ACC112 (cell line): ENCODE data around the gene LRRC8A.
"Not testable (repeated sequence)": the region's sequence is repeated elsewhere in the genome, so short reads cannot be mapped to it uniquely, and the experiment has no call there.

Experiments used
- H2AFZ ChIP-seq: fragments of 200-600 bp; sonication (generic); one replicate; pipeline ENCODE4 v1.6.0; 2017; ENCODE audit warnings: antibody characterized with exemption, low read length; ENCODE audit not compliant: unreplicated experiment
- H3K27ac ChIP-seq: fragments of 200-600 bp; sonication (generic); 2 replicates; pipeline ENCODE4 v1.5.1; 2014; ENCODE audit warnings: low read depth, mild to moderate bottlenecking, antibody characterized with exemption, low read length, moderate library complexity
- H3K27me3 ChIP-seq: fragments of 200-600 bp; sonication (generic); 2 replicates; pipeline ENCODE4 v1.6.1; 2014; ENCODE audit warnings: mild to moderate bottlenecking, antibody characterized with exemption, low read length, moderate library complexity, mixed read lengths; ENCODE audit not compliant: insufficient read depth
- H3K36me3 ChIP-seq: fragments of 200-600 bp; sonication (generic); 2 replicates; pipeline ENCODE4 v1.6.1; 2016; ENCODE audit warnings: mild to moderate bottlenecking, antibody characterized with exemption, low read length, moderate library complexity, mixed read lengths; ENCODE audit not compliant: insufficient read depth
- H3K4me1 ChIP-seq: fragments of 200-600 bp; sonication (generic); one replicate; pipeline ENCODE4 v1.6.1; 2016; ENCODE audit warnings: low read length, mixed read lengths; ENCODE audit not compliant: insufficient read depth, unreplicated experiment, control insufficient read depth
- H3K4me3 ChIP-seq: fragments of 200-600 bp; sonication (generic); 2 replicates; pipeline ENCODE4 v1.5.1; 2014; ENCODE audit warnings: mild to moderate bottlenecking, low read depth, low read length
- H3K79me2 ChIP-seq: fragments of 200-600 bp; sonication (generic); one replicate; pipeline ENCODE4 v1.6.0; 2016; ENCODE audit warnings: low read length; ENCODE audit not compliant: control insufficient read depth, unreplicated experiment, insufficient read depth

The LRRC8A gene

DNA sequence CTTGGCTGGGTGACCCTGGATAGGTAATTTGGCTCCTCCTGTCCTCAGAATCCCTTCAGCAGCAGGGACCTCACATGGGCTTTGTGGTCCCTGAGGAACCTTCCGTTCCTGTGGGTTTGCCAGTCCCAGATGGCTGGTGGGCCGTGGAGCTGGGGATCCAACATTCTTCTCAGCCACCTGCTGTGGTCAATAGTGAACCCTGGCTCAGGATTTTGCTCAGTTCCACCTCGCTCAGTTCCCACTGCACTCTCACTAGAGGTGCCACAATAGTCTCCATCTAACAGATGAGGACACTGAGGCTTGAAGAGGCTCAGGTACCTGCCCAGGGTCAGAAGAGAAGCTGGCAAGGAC lies 35.3 kb upstream of the LRRC8A start:
- Histone ChIP-seq H3K4me3 (no peak overlapping the region), H3K79me2 (no peaks in the 10 kb centered on the region), H2AFZ (no peak overlapping the region), H3K36me3 (no peaks in the 10 kb centered on the region), H3K27me3 (no peaks in the 10 kb centered on the region), H3K4me1 (no peaks in the 10 kb centered on the region), H3K27ac (no peak overlapping the region)

DNA sequence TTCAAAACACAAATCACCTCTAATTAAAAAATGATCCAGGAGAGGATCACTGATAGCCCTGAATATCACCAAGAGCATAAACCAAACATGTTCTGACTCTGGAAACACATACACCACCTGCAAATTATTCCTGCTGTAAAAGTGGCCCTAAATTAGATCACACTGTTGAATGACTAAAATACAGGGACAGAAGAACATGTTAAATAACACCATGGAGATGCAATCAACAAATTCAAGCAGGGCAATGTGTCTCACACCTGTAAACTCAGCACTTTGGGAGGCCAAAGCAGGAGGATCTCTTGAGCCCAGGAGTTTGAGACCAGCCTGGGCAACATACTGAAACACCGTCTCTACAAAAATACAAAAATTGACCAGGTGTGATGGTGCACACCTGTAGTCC lies 34.1 kb upstream of the LRRC8A start:
- Histone ChIP-seq H3K27me3 (no peaks in the 10 kb centered on the region), H3K4me3 (no peak overlapping the region)

DNA sequence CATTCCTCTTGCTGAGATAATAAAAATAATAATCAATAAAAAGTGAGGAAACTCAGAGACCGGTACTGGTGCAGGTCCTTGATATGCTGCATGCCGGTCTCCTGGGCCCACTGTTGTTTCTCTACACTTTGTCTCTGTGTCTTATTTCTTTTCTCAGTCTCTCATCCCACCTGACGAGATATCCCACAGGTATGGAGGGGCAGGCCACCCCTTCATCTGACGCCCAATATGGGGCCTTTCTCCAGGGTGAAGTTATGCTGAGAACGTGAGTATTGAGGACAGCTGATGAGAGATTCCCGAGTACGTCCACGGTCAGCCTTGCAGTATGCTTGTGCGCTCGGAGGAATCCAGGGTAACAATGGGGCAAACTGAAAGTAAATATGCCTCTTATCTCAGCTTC lies 30.9 kb upstream of the LRRC8A start:
- not testable (repeated sequence) for H3K4me3 ChIP-seq, H2AFZ ChIP-seq, H3K79me2 ChIP-seq, H3K27me3 ChIP-seq, H3K4me1 ChIP-seq, H3K27ac ChIP-seq, H3K36me3 ChIP-seq

More for the DNA sequence above, 34.1 kb upstream of the LRRC8A start:
- H3K27ac ChIP-seq, result no peak overlapping the region
- no peak overlapping the region for H2AFZ ChIP-seq
- H3K4me1 ChIP-seq, result no peaks in the 10 kb centered on the region
- no peaks in the 10 kb centered on the region for H3K79me2 ChIP-seq
- no peaks in the 10 kb centered on the region for H3K36me3 ChIP-seq

- H3K4me1 ChIP-seq, H3K4me3 ChIP-seq, H2AFZ ChIP-seq, H3K27me3 ChIP-seq, H3K27ac ChIP-seq, H3K36me3 ChIP-seq, H3K79me2 ChIP-seq: not testable (repeated sequence)
Observed at GRCh38 chr9:128851779-128852600, 29.9 kb upstream of the LRRC8A start.

DNA sequence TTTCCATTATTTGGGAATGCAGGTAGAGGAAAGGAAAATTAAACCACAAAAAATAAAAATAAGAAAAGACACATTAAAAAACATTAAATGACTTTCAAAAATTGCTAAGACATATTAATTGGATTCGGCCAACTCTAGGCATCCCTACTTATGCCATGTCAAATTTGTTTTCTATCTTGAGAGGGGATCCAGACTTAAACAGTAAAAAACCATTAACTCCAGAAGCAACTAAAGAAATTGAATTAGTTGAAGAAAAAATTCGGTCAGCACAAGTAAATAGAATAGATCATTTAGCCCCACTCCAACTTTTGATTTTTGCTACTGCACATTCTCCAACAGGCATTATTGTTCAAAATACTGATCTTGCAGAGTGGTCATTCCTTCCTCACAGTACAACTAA lies 29.3 kb upstream of the LRRC8A start:
- H2AFZ ChIP-seq, H3K27me3 ChIP-seq, H3K79me2 ChIP-seq, H3K27ac ChIP-seq, H3K4me3 ChIP-seq, H3K36me3 ChIP-seq, H3K4me1 ChIP-seq: not testable (repeated sequence)

DNA sequence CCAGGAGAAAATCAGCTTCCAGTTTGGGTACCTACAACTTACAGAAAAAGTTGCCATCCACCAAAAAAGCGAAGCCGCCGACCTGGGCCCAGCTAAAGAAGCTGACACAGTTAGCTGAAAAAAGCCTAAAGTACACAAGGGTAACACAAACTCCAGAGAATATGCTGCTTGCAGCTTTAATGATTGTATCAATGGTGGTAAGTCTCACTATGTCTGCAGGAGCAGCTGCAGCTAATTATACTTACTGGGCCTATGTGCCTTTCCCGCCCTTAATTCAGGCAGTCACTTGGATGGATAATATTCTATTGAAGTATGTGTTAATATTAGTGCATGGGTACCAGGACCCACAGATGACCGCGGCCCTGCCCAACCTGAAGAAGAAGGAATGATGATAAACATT lies 27.5 kb upstream of the LRRC8A start:
- H2AFZ ChIP-seq, H3K27ac ChIP-seq, H3K4me3 ChIP-seq, H3K79me2 ChIP-seq, H3K4me1 ChIP-seq, H3K36me3 ChIP-seq, H3K27me3 ChIP-seq: not testable (repeated sequence)

- not testable (repeated sequence) for H2AFZ ChIP-seq, H3K4me1 ChIP-seq, H3K36me3 ChIP-seq, H3K27ac ChIP-seq, H3K4me3 ChIP-seq, H3K27me3 ChIP-seq, H3K79me2 ChIP-seq
Observed at GRCh38 chr9:128858476-128858875, 23.5 kb upstream of the LRRC8A start.

- Histone ChIP-seq H3K27me3 (no peaks in the 10 kb centered on the region), H3K79me2 (no peaks in the 10 kb centered on the region), H3K4me1 (peaks cover 6% of the 10 kb centered on the region), H3K27ac (no peak overlapping the region), H3K36me3 (no peaks in the 10 kb centered on the region), H3K4me3 (no peak overlapping the region), H2AFZ (no peak overlapping the region)
Observed at GRCh38 chr9:128860937-128861336, 21.0 kb upstream of the LRRC8A start.

GRCh38 chr9:128861501-128861900 lies 20.4 kb upstream of the LRRC8A start:
- H3K4me3 ChIP-seq, result no peak overlapping the region
- peaks cover 6% of the 10 kb centered on the region for H3K4me1 ChIP-seq
- no peak overlapping the region for H3K27ac ChIP-seq
- H3K27me3 ChIP-seq, result no peaks in the 10 kb centered on the region
- no peaks in the 10 kb centered on the region for H3K36me3 ChIP-seq
- no peak overlapping the region for H2AFZ ChIP-seq
- no peaks in the 10 kb centered on the region for H3K79me2 ChIP-seq

GRCh38 chr9:128862401-128862851 lies 19.5 kb upstream of the LRRC8A start:
- peaks cover 6% of the 10 kb centered on the region for H3K4me1 ChIP-seq
- no peak overlapping the region for H3K4me3 ChIP-seq
- no peaks in the 10 kb centered on the region for H3K79me2 ChIP-seq
- no peaks in the 10 kb centered on the region for H3K36me3 ChIP-seq
- no peaks in the 10 kb centered on the region for H3K27me3 ChIP-seq
- H2AFZ ChIP-seq, result no peak overlapping the region
- no peak overlapping the region for H3K27ac ChIP-seq

- Histone ChIP-seq H3K27ac (no peak overlapping the region), H3K4me1 (peaks cover 6% of the 10 kb centered on the region), H3K36me3 (no peaks in the 10 kb centered on the region), H3K79me2 (no peaks in the 10 kb centered on the region), H3K4me3 (no peak overlapping the region), H3K27me3 (no peaks in the 10 kb centered on the region), H2AFZ (no peak overlapping the region)
Observed at GRCh38 chr9:128863647-128864046, 18.3 kb upstream of the LRRC8A start.
